C4-2B (cell line): ENCODE data around the gene CHTF18.

ENCODE experiments used
- H3K27ac ChIP-seq: fragments of 450-650 bp; 2 replicates; pipeline ENCODE4 v1.5.1; 2017
- ZFX ChIP-seq: fragments of 450-650 bp; IDR thresholded peaks from 2 replicates; pipeline ENCODE4 v1.6.1; 2017
- TF ChIP-seq, protein P1 (sequence below): fragments of 450-650 bp; conservative IDR thresholded peaks from 2 replicates; pipeline ENCODE4 v1.5.1; 2017; ENCODE audit warnings: mild to moderate bottlenecking

The CHTF18 gene

DNA sequence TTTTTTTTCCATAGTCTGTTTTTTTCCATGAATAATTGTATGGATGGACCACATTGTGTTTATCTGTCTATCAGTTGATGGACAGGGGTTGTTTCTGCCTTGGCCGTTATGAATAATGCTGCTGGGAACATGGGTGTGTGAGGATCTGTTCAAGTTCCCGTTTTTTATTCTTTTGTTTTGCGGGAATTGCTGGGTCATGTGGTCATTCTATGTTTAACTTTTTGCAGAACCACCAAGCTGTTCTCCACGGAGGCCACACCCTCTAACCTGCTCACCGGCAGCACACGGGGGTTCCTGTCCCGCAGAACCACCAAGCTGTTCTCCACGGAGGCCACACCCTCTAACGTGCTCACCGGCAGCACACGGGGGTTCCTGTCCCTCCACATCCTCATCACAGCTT lies 33.8 kb upstream of the CHTF18 start:
- TF ChIP-seq ZFX = no peak
- TF ChIP-seq, protein P1, sequence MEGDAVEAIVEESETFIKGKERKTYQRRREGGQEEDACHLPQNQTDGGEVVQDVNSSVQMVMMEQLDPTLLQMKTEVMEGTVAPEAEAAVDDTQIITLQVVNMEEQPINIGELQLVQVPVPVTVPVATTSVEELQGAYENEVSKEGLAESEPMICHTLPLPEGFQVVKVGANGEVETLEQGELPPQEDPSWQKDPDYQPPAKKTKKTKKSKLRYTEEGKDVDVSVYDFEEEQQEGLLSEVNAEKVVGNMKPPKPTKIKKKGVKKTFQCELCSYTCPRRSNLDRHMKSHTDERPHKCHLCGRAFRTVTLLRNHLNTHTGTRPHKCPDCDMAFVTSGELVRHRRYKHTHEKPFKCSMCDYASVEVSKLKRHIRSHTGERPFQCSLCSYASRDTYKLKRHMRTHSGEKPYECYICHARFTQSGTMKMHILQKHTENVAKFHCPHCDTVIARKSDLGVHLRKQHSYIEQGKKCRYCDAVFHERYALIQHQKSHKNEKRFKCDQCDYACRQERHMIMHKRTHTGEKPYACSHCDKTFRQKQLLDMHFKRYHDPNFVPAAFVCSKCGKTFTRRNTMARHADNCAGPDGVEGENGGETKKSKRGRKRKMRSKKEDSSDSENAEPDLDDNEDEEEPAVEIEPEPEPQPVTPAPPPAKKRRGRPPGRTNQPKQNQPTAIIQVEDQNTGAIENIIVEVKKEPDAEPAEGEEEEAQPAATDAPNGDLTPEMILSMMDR = no peak

DNA sequence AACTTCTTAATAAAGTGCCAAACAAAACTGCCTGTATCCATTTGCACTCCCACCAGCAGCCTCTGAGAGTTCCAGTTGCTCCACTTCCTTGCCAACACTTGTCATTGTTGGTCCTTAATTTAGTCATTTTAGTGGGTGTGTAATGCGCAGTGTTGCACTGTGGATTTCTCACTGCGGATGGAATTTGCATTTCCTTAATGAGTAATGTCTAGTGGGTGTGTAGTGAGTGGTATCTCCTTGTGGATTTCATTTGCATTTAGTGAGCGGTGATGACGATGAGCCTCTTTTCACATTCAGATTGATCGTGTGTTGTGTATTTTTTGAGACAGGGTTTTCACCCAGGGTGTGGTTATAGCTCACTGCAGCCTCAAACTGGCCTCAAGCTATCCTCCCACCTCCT lies 32.0 kb upstream of the CHTF18 start:
- H3K27ac ChIP-seq = no peak overlapping the region
- TF ChIP-seq, protein P1 = no peak
- no peak for TF ChIP-seq ZFX

More for the DNA sequence above, 33.8 kb upstream of the CHTF18 start:
- H3K27ac ChIP-seq = no peak overlapping the region

DNA sequence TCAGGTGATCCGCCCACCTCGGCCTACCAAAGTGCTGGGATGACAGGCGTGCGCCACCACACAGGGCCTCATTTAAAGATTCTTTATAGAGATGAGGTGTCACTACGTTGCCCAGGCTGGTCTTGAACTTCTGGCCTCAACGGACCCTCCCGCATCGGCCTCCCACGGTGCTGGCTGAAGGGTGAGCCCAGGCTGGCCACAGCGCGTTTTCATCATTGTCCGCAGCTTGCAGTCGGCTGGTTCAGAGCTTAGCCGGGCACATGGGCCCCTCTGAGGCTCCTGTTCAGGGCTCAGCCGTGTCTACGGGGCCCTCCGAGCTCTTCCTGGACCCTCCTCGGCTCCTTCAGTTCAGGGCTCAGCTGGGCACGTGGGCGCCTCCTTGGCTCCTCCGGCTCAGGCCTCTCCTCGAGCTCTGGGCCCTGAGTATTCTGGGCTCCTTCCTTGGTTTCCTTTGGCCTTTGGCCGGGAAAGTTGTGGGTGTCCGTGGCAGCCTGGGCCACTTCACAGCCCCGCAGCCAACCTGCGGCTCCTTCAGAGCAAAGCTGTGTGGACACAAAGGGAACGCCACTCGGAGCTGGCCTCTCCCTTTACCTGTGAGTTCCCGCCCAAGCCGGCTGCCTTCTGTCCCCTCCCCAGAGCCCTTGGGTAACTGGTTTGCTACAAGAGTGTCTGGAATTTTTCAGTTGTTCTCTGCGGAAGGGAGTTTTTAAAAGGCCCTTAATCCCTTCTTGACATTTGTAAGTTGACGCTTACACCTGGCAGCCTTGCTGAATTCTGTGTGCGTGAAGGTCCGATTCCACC lies 29.1 kb upstream of the CHTF18 start:
- TF ChIP-seq, protein P1 = no peak
- no peak for TF ChIP-seq ZFX
- no peak overlapping the region for H3K27ac ChIP-seq

DNA sequence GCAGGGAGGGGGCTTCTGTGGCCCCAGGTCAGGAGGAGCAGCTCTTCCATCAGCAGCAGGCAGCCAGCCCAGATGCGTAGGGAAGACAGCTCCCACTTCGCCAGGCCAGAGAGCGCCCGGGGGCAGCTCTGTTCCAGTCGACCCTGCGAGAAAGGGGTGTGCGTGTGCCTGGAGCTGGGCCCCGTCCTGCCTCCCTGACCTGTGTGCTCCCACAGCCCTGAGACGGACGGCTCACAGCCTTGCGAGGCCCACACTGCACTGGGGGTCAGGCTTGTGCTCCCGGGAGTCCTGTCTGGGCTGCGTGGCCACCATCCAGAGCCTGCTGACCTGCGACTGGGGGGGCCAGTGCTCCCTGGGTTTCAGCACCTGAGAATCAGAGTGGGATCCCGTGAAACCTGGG lies 28.4 kb upstream of the CHTF18 start:
- H3K27ac ChIP-seq = no peak overlapping the region
- TF ChIP-seq, protein P1 = no peak
- TF ChIP-seq ZFX = no peak

DNA sequence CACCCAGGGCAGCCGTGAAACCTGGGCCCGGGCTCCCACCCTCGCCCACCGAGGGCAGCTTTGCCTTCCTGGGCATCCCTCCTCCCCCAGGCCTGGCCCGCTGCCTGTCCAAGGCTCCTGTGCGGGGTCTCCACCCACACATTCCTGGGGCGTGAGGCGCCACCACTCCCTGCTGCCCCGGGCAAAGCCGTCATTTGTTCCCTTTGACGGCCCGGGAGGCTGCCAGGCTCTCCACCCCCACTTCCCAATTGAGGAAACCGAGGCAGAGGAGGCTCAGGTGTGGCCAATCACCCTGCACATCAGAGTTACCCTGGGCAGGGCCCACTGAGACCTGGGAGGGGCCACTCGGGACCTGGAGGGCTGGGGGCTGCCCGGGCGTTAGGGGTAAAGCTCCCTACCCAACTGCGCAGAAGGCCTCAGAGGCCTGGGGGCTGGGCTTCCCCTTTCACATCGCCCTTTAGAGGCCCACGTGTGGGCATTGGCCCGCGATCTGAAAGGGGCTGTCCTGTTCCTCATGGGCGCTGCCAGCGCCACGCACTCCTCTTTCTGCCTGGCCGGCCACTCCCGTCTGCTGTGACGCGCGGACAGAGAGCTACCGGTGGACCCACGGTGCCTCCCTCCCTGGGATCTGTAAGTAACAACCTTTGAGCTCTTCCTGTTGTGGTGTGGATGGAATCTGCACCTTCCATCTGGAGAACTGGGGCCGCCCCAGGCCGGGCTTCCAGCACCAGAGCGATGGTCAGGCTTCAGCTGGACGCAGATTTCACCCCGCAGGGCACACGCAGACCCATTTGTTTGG lies 27.7 kb upstream of the CHTF18 start, which contains the start of gene MSLN:
Gene MSLN (plus strand): TSS at position 190 of the 799 bp plus-strand sequence. CDS start 1,947 bp downstream, outside the sequence.
- H3K27ac ChIP-seq = no peak within 1 kb of the TSS

DNA sequence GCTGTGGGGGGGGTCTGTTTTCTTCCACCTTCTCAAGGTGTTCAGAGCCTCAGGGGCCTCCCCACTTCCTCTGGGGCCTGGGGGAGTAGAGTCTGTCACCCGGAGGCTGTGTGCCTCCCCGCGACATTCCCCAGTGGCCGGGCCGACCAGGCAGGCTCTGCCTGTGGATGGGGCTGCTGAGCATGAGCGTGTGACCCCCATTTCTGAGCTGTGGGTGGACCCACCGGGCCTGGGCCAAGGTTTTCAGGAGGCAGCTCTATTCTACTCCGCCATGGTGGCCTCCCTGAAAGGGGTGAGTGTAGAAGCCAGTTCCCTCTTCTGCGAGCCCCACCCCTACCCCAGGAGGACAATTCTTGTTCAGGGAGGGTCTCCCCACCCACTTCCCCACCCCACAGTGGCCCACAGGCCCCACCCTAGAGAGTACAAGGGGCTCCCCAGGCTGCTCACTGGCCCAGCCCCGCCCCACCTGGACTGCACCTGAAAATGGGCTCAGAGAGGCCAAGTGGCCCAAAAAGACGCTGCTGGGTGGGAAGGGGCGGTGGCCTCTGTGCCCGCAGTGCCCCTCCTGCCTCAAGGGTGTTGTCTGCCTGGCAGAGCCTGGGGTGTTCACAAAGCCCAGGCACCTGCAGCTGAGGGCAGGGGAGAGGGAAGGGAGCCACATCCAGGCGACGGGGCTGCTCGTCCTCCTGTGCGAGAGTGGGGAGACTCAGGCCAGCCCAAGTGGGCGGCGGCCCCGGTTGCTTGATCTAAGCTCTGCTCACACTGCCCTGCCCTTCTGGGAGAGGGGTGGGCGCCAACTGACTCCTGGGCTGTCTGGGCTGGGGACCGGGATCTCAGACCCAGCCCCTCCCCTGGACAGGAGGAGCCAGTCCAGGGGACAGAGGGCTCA lies 26.6 kb upstream of the CHTF18 start:
- no peak overlapping the region for H3K27ac ChIP-seq
- no peak for TF ChIP-seq ZFX
- TF ChIP-seq, protein P1 = no peak

More for the DNA sequence above, 27.7 kb upstream of the CHTF18 start, which contains the start of gene MSLN:
- TF ChIP-seq, protein P1 = no peak
